ENCODE measurements around the gene EFR3B. TPM values are rescaled to one million over a fixed set of nuclear protein-coding genes. Genes with fewer than 3 reads are reported as not detected.

EFR3B gene, protein sequence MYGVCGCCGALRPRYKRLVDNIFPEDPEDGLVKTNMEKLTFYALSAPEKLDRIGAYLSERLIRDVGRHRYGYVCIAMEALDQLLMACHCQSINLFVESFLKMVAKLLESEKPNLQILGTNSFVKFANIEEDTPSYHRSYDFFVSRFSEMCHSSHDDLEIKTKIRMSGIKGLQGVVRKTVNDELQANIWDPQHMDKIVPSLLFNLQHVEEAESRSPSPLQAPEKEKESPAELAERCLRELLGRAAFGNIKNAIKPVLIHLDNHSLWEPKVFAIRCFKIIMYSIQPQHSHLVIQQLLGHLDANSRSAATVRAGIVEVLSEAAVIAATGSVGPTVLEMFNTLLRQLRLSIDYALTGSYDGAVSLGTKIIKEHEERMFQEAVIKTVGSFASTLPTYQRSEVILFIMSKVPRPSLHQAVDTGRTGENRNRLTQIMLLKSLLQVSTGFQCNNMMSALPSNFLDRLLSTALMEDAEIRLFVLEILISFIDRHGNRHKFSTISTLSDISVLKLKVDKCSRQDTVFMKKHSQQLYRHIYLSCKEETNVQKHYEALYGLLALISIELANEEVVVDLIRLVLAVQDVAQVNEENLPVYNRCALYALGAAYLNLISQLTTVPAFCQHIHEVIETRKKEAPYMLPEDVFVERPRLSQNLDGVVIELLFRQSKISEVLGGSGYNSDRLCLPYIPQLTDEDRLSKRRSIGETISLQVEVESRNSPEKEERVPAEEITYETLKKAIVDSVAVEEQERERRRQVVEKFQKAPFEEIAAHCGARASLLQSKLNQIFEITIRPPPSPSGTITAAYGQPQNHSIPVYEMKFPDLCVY
- 1.4 and 3.3 TPM in 2 replicates for total RNA-seq

DNA sequence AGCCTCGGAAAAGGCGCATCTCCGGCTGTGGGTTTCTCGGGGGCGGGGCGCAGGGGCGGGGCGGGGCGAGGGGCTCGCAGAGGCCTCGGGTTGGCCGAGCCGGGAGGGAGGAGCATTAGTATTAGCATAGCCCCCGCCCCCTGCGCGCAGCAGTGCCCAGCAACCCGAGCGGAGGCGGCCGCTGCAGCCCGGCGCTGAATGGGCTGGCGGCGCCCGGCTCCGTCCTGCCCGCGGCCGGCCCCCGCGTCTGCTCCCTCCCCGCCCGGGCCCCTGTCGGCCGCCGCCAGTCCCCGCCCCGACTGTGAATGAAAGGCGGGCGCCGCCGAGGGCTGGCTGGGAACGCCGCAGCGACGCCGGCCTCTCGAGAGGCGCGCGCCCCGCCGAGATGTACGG is at the start of gene EFR3B:
Gene EFR3B (plus strand): TSS at position 149 of the 393 bp plus-strand sequence. CDS start 237 bp downstream, at position 386.

DNA sequence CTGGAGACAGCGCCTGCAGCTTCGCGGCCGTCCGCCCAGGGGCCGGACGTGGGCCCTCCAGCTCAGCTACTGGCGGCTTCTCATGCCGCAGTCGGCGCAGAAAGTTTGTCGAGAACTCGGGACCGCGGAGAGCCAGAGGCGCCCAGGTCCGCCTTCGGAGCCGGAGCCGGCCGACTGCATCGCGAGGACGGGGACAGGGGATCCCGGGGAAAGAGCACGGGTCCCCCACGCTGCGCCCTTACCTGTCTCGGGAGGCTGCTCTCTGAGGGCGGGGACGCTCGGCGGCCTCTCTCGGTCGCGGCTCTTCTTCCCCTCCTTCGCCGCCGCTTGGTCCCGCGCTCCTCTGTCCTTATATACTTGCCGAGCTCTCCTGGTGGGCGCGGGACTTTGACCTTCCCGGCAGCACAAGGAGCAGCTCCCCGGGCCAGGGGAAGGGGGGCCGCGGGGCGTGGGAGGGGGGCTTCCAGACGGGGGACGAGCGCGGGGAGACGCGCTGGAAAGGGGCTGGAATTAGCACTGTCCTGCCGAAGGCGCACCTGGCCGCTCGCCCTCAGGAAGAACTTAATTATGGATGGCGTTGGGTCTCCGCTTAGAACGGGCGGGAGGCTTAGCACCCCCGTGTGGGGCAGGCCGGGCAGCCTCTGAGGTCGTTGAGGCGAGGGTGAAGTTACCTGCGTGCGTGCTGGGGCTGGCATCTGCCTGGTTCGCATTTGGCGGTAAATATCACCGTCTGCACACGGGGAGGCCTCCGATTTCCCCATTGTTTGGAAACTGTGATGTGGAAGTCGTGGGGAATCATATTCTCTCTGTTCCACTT is 126.6 kb downstream of the EFR3B start, which contains the start of gene POMC:
Gene POMC (minus strand): TSS at position 325 of the 817 bp plus-strand sequence. CDS start 3,808 bp downstream, outside the sequence.

Other genes with a start within 250 kb of the EFR3B start
- 32.0 and 34.5 TPM in 2 replicates for gene PTRHD1, start 248.7 kb upstream of the EFR3B start, total RNA-seq
- gene CENPO, start 248.7 kb upstream of the EFR3B start, total RNA-seq: 10.1 and 15.1 TPM in 2 replicates
- gene ADCY3, start 121.8 kb upstream of the EFR3B start, total RNA-seq: 40.6 and 52.2 TPM in 2 replicates
- gene DNAJC27, start 70.1 kb upstream of the EFR3B start, total RNA-seq: 4.4 and 5.0 TPM in 2 replicates
- gene POMC, start 126.5 kb downstream of the EFR3B start, total RNA-seq: 1.2 and 1.3 TPM in 2 replicates